GM21619 (cell line): ENCODE results near the gene SLC25A23.

Source experiments
- ATAC-seq: cut with Tn5 transposase; IDR thresholded peaks from one replicate; pipeline ENCODE4 v1.9.1; 2021; ENCODE audit not compliant: unreplicated experiment

The SLC25A23 gene

GRCh38 chr19:6481541-6482342, 22.1 kb upstream of the SLC25A23 start, which contains the start of gene DENND1C:
DENND1C (minus strand) TSS chr19:6481787; CDS start chr19:6481695, 92 bp downstream.
- ATAC-seq = peak; percentile 82

DNA sequence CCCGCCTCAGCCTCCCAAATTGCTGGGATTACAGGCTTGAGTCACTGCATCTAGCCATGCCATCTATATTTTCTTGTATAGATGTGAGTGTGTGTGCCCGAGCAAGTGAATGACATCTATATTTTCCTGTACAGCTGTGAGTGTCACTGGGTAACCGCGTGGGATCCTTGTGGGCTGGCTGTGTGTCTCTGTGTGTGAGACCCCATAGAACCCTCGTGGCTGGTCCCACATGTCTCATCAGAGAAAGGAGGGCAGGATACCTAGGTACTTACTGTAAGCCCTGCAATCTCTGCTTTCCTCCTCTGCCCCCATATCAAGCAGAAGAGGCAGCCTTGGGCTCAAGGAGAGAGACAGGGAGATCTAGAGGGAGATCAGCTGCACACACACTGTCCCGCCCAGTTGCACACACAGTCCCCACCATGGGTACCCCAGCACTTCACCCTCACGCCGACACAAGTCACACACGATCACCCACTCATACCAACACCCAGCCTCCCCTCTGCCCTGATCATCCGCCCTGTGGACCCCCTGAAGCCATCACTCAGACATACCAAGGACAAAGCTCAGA, 21.3 kb upstream of the SLC25A23 start:
- ATAC-seq = no peak

DNA sequence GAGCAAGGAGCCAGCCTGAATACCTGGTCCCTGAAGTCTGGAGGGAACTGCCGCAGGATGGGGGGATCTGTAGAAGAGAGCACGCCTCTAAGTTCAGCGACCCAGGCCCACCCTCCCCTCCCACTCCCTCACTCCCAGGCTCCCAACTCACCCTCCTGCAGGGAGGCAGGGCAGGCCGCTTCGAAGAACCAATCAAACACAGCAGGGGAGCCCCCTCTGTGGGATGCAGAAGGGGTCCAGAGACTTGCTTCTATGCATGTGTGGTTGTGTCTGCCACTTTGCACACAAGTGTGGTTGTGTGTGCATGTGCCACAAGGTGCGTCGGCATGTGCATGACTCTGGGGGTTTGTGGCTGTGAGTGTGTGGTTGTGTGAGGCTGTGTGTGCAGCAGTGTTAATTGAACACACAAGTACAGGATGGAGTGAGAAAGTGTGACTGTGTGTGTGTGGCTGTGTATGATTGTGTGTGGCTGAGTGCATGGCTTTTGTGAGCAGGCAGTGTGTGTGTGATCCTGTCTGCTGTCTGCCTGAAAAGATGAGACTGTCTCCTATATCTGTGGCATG, 20.3 kb upstream of the SLC25A23 start:
- ATAC-seq = no peak

- no peak for ATAC-seq
These were observed 19.2 kb upstream of the SLC25A23 start for GRCh38 chr19:6478815-6479214.

DNA sequence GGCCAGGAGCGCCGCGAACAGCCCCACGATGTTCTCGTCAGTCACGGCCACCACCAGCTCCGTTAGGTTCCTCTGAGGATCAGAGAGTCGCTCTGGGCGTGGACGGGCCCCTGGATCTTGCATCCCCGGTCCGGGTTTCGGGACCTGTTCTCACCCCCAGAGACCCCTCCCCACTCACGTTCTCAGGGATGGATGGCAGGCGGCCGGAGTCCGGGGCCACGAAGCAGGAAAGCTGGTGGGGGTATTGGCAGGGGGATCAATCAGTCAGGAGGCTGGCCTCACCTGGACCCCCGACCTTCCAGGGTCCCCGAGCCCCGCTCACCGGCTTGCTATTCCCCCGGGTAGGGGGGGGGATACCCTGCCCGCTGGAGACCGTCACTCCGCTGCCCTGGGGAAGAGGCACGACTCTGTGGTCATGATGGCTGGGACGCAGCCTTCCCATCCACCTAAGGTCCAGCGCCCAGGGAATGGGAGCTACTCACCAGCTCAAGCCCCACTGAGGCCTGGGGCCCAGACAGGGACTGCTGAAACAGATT, 17.4 kb upstream of the SLC25A23 start:
- no peak for ATAC-seq

DNA sequence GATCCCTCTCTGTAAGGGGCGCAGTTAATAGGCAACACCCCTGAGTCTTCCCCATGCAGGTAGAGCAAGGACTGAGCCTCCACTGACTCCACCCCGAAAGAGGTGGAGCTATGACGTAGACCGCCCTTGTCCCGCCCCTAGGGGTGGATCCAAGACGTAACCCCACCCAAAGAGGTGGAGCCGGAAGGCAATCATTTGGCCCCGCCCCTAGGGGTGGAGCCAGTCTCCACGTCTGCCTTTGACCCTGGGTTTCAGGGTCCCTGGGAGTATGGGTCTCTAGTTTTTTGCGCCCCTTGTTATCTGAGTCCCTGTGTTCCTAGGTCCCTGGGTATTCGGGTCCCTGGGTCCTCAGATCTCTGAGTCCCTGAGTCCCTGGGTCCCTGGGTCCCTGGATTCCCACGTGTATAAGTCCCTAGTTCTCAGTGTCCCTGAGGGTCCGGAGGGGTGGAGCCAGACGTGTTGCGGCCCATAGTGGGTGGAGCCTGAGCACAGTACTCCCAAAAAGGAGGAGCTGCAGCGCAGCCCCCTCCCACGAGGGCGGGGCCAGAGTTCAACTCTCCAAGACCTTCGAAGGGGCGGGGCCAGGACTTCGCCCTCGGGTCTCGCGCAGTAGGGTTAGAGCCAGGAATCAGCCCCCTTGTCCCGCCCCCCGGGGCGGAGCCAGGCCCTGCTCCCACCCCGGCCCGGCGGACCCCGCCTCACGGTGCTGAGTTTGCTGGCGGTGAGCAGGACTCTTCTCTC, 16.7 kb upstream of the SLC25A23 start:
- ATAC-seq = no peak

DNA sequence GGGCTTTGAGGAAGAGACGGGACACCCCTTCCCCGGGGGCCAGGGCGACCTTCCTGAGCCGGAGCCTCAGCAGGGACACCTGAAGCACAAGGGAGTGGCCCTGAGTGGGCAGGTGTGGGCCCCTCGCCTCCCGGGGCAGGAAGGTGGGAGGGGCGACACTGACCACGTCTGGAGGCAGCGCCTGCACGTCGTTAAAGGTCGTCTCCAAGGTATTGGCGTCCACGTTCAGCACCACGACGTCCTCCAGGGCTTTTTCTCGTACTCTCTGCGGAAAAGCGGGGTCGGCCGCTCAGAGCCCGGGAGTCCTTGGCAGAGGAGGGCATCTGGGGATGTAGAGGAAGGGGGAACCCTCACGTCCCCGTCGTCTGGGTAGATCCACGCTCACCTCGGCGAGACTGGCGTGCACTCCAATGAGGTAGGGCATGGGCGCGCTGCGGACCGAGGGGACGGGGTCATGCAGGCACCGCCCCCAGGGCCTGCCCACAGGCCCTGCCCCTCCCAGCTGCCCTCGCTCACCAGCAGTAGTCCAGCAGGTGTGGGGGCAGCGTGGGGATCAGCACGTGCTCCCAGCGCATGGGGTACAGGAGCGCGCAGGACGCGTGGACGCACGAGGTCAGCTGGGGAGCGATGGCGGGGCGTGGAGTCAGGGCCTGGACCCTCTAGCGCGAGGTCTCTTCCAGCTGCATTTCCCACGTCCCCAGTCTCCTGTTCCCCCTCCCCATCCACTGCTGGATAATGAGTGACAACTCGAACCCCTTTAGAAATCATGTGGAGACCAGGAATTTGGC, 15.9 kb upstream of the SLC25A23 start:
- ATAC-seq = no peak

GRCh38 chr19:6473647-6474046, 14.1 kb upstream of the SLC25A23 start:
- ATAC-seq = no peak

GRCh38 chr19:6472713-6473112, 13.1 kb upstream of the SLC25A23 start:
- ATAC-seq = no peak

- no peak for ATAC-seq
These were observed 11.5 kb upstream of the SLC25A23 start for GRCh38 chr19:6471076-6471475.

DNA sequence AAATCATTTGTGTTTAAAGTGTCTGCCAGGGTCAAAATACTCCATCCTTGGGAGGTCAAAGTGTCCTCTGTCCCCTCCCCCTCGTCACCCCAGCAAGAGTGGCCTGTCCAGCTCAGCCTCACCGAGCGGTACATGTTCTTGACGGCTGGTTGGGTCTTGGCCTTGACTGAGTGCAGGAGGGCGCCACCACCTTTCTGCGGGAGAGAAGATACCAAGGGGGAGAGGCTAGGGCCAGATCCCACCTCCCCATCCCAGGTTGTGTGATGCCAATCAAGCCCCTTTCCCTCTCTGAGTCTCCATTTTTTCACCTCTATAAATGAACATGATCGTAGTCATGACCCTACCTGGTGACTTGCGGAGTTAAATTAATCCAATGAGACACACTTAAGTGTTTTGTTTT, 10.6 kb upstream of the SLC25A23 start:
- no peak for ATAC-seq

GRCh38 chr19:6467384-6467783, 7.8 kb upstream of the SLC25A23 start:
- no peak for ATAC-seq

GRCh38 chr19:6466526-6467248, 7.1 kb upstream of the SLC25A23 start:
- no peak for ATAC-seq

DNA sequence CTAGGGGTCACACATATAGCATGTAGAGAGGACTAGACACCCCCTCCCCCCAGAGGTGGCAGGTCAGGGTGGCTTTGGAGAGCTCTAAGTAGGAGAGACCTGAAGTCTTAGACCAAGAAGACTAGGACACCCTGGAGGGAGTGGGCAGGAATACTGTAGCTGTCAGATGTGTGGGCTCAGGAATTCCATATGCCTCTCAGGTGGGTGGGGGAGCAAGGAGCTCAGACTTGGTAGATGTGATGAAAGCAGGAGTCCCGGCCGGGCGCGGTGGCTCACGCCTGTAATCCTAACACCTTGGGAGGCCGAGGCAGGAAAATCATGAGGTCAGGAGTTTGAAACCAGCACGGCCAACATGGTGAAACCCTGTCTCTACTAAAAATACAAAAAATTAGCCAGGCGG, 6.1 kb upstream of the SLC25A23 start:
- no peak for ATAC-seq

- no peak for ATAC-seq
These were observed 5.4 kb upstream of the SLC25A23 start for GRCh38 chr19:6465006-6465405.

DNA sequence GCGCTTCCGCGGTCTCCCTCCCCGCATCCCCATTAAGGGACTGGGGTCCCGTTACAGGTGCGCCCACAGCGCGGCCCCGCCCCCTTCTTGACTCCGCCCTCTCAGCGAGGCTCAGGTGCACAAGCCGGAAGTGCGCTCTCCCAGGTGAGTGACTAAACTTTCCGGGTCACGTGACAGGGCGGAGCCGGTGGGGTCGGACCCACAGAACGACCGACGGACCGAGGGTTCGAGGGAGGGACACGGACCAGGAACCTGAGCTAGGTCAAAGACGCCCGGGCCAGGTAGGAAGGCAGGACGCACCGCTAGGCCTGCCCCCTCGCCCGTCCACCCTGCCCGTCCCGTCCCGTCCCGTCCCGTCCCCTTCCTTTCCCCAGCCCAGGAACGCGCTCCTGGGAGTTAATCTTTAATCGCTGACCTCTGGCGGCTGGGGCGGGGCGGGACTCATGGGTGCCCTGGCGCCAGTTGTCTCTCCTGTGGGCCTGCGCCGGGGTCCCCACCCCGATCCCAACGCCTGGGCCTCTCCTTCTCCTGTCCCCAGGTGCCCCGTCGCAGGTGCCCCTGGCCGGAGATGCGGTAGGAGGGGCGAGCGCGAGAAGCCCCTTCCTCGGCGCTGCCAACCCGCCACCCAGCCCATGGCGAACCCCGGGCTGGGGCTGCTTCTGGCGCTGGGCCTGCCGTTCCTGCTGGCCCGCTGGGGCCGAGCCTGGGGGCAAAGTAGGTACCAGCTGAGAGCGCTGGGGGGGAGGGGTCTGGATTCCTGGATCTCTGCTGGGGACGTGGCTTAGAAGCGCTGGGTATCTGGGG, 4.7 kb upstream of the SLC25A23 start, which contains the start of gene CRB3:
Gene CRB3 (plus strand): TSS at position 202 of the 804 bp plus-strand sequence. CDS start 431 bp downstream, at position 633.
- no peak for ATAC-seq

DNA sequence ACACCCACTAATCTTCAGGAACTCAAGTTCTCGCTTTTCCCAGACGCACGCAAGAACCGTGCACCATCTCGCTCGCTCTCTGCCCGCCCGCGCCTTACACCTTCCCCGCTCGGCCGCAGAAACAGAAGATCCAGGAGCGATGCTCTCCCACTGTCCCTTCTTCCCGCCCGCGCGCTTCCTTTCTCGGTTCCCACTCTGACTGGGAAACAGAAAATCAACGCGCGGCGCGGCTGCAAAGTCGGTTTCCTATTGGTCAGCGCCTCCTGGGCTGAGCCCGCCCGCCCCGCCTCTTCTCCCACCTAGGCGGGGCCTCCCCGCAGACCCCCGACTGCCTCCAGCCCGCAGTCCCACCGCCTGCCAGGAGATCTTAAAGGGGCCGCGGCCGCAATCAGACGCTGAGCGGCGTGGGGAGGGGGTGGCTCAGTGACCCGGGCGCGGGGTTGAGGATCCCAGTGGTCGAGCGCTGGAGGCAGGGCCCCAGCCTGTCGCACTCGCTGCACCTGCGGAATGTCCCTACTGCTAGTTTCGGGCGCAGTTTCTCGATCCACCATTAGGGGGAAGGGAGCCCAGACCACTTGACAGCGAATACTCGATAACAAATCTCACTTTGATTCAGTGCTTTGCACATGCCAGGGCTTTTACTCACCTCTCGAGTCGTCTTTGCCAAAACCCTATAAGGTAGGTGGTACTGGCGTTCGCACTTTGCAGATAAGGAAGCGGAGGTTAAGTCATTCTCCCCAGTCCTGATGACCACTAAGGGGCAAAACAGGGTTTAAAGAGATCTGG, 700 bp upstream of the SLC25A23 start:
- peak; percentile 61 for ATAC-seq

GRCh38 chr19:6458695-6459261, 814 bp downstream of the SLC25A23 start:
- no peak for ATAC-seq
